ENCODE data around the gene HELZ.

HELZ gene

GRCh38 chr17:67111327-67111726, 133.7 kb downstream of the HELZ start:
- no peaks in the 10 kb centered on the region for H3K79me2 ChIP-seq (ENCODE audit: insufficient read depth, low read length)
- H3K36me3 ChIP-seq (ENCODE audit: insufficient read depth, low read length): peaks cover 86% of the 10 kb centered on the region
- no peak overlapping the region for H3K4me2 ChIP-seq (ENCODE audit: low read length)
- no peak overlapping the region for H3K9ac ChIP-seq (ENCODE audit: low read length)
- H2AFZ ChIP-seq (ENCODE audit: low read length): no peak overlapping the region
- no peaks in the 10 kb centered on the region for H3K4me1 ChIP-seq (ENCODE audit: insufficient read depth, low read length, severe bottlenecking)
- H4K20me1 ChIP-seq (ENCODE audit: insufficient read depth, low read length): no peaks in the 10 kb centered on the region
- H3K9me2 ChIP-seq (ENCODE audit: low read depth, low read length): no peaks in the 10 kb centered on the region
- no peak overlapping the region for H3K27ac ChIP-seq (ENCODE audit: low read depth, low read length, poor library complexity, severe bottlenecking)
- no peak overlapping the region for H3K4me3 ChIP-seq (ENCODE audit: low read depth, low read length, poor library complexity, severe bottlenecking)
- no peaks in the 10 kb centered on the region for H3K27me3 ChIP-seq (ENCODE audit: insufficient read depth, low read length)
- TF ChIP-seq EZH2 (IDR thresholded peaks at IDR 0.05; ENCODE audit: borderline replicate concordance, low read length): no peak
- TF ChIP-seq CTCF (IDR thresholded peaks at IDR 0.05; ENCODE audit: low read length): no peak
- H3K9me3 ChIP-seq (ENCODE audit: low read length): no peaks in the 10 kb centered on the region; the same call in 1 of the 2 replicates
- no peaks in the 10 kb centered on the region for H3F3A ChIP-seq (ENCODE audit: insufficient read depth, low read length)

GRCh38 chr17:67110619-67111018, 134.4 kb downstream of the HELZ start:
- Histone ChIP-seq H4K20me1 (ENCODE audit: insufficient read depth, low read length) (no peaks in the 10 kb centered on the region), H3K4me1 (ENCODE audit: insufficient read depth, low read length, severe bottlenecking) (no peaks in the 10 kb centered on the region), H3K4me2 (ENCODE audit: low read length) (no peak overlapping the region), H3K27me3 (ENCODE audit: insufficient read depth, low read length) (no peaks in the 10 kb centered on the region), H3K9me3 (ENCODE audit: low read length) (no peaks in the 10 kb centered on the region), H3K36me3 (ENCODE audit: insufficient read depth, low read length) (peaks cover 82% of the 10 kb centered on the region), H3K4me3 (ENCODE audit: low read depth, low read length, poor library complexity, severe bottlenecking) (no peak overlapping the region), H3K27ac (ENCODE audit: low read depth, low read length, poor library complexity, severe bottlenecking) (no peak overlapping the region), H3F3A (ENCODE audit: insufficient read depth, low read length) (no peaks in the 10 kb centered on the region), H3K79me2 (ENCODE audit: insufficient read depth, low read length) (no peaks in the 10 kb centered on the region), H3K9me2 (ENCODE audit: low read depth, low read length) (no peaks in the 10 kb centered on the region), H2AFZ (ENCODE audit: low read length) (no peak overlapping the region), H3K9ac (ENCODE audit: low read length) (no peak overlapping the region)
- no peak for TF ChIP-seq EZH2 (IDR thresholded peaks at IDR 0.05; ENCODE audit: borderline replicate concordance, low read length)
- no peak for TF ChIP-seq CTCF (IDR thresholded peaks at IDR 0.05; ENCODE audit: low read length)

- Histone ChIP-seq H3K4me1 (ENCODE audit: insufficient read depth, low read length, severe bottlenecking) (no peaks in the 10 kb centered on the region), H3K27ac (ENCODE audit: low read depth, low read length, poor library complexity, severe bottlenecking) (no peak overlapping the region), H3K79me2 (ENCODE audit: insufficient read depth, low read length) (no peaks in the 10 kb centered on the region), H2AFZ (ENCODE audit: low read length) (no peak overlapping the region), H3K9me3 (ENCODE audit: low read length) (no peaks in the 10 kb centered on the region), H3K9ac (ENCODE audit: low read length) (no peak overlapping the region), H3K9me2 (ENCODE audit: low read depth, low read length) (no peaks in the 10 kb centered on the region), H3K4me2 (ENCODE audit: low read length) (no peak overlapping the region), H3F3A (ENCODE audit: insufficient read depth, low read length) (no peaks in the 10 kb centered on the region), H3K36me3 (ENCODE audit: insufficient read depth, low read length) (peaks cover 85% of the 10 kb centered on the region), H4K20me1 (ENCODE audit: insufficient read depth, low read length) (no peaks in the 10 kb centered on the region), H3K4me3 (ENCODE audit: low read depth, low read length, poor library complexity, severe bottlenecking) (no peak overlapping the region), H3K27me3 (ENCODE audit: insufficient read depth, low read length) (no peaks in the 10 kb centered on the region)
- no peak for TF ChIP-seq CTCF (IDR thresholded peaks at IDR 0.05; ENCODE audit: low read length)
- no peak for TF ChIP-seq EZH2 (IDR thresholded peaks at IDR 0.05; ENCODE audit: borderline replicate concordance, low read length)
Measured at GRCh38 chr17:67109111-67109510, 135.9 kb downstream of the HELZ start.

Measured in OCI-LY1 (cell line).